ENCODE data around the gene CTRL. TPM values are rescaled to one million over a fixed set of nuclear protein-coding genes. Genes with fewer than 3 reads are reported as not detected.

CTRL gene
- total RNA-seq, 1 donor from 2014 or later = 1.2 TPM

GRCh38 chr16:67907397-67908180, 24.1 kb downstream of the CTRL start:
- Mint-ChIP-seq H3K36me3 (ENCODE audit: low read depth, unreplicated experiment) (peaks cover 17% of the 10 kb centered on the region), H3K4me1 (ENCODE audit: low read depth, unreplicated experiment) (peaks cover 10% of the 10 kb centered on the region), H3K9me3 (ENCODE audit: unreplicated experiment) (no peaks in the 10 kb centered on the region), H3K4me3 (ENCODE audit: unreplicated experiment) (no peak overlapping the region), H3K27ac (ENCODE audit: unreplicated experiment) (peak overlapping the region; percentile 24), H3K27me3 (ENCODE audit: low read depth, unreplicated experiment) (no peaks in the 10 kb centered on the region)
- no peaks in the 10 kb centered on the region for H3K27me3 ChIP-seq (ENCODE audit: insufficient read depth, low read length)
- no peak overlapping the region for H3K27ac ChIP-seq (ENCODE audit: low read depth, low read length)
- TF ChIP-seq CTCF (IDR thresholded peaks at IDR 0.05; ENCODE audit: insufficient read depth, low read depth, low read length) = no peak
- no peak for TF ChIP-seq EZH2 (IDR thresholded peaks at IDR 0.05; ENCODE audit: insufficient read depth, low read length)
- H3K4me2 ChIP-seq (ENCODE audit: low read length) = no peak overlapping the region
- H3K36me3 ChIP-seq (ENCODE audit: insufficient read depth, low read length) = no peaks in the 10 kb centered on the region
- H4K20me1 ChIP-seq (ENCODE audit: insufficient read depth, low read length) = peaks cover 20% of the 10 kb centered on the region
- H3K79me2 ChIP-seq (ENCODE audit: insufficient read depth, low read length) = peaks cover 3% of the 10 kb centered on the region
- no peaks in the 10 kb centered on the region for H3K4me1 ChIP-seq (ENCODE audit: insufficient read depth, low read length)
- FAIRE-seq (no peak), DNase-seq (ENCODE audit: low read depth) (no peak)
- no peak overlapping the region for H3K4me3 ChIP-seq (ENCODE audit: insufficient read depth, low read depth, low read length)
- H2AFZ ChIP-seq (ENCODE audit: low read depth, low read length) = no peak overlapping the region
- H3K9me3 ChIP-seq (ENCODE audit: insufficient read depth, low read depth, low read length) = no peaks in the 10 kb centered on the region
- H3K9ac ChIP-seq (ENCODE audit: low read length) = no peak overlapping the region

- H3K27me3 ChIP-seq (ENCODE audit: insufficient read depth, low read length) = no peaks in the 10 kb centered on the region
Observed at GRCh38 chr16:67902831-67903230, 28.8 kb downstream of the CTRL start.

More at GRCh38 chr16:67902831-67903230, 28.8 kb downstream of the CTRL start:
- TF ChIP-seq EZH2 (IDR thresholded peaks at IDR 0.05; ENCODE audit: insufficient read depth, low read length) (no peak), CTCF (IDR thresholded peaks at IDR 0.05; ENCODE audit: insufficient read depth, low read depth, low read length) (no peak)
- no peaks in the 10 kb centered on the region for H3K9me3 Mint-ChIP-seq (ENCODE audit: unreplicated experiment)
- FAIRE-seq (no peak), DNase-seq (ENCODE audit: low read depth) (no peak)
- H2AFZ ChIP-seq (ENCODE audit: low read depth, low read length) = no peak overlapping the region
- peaks cover 29% of the 10 kb centered on the region for H4K20me1 ChIP-seq (ENCODE audit: insufficient read depth, low read length)
- no peak overlapping the region for H3K9ac ChIP-seq (ENCODE audit: low read length)
- no peaks in the 10 kb centered on the region for H3K4me1 ChIP-seq (ENCODE audit: insufficient read depth, low read length)
- no peak overlapping the region for H3K4me2 ChIP-seq (ENCODE audit: low read length)
- peaks cover 17% of the 10 kb centered on the region for H3K4me1 Mint-ChIP-seq (ENCODE audit: low read depth, unreplicated experiment)
- no peak overlapping the region for H3K27ac ChIP-seq (ENCODE audit: low read depth, low read length)
- H3K27ac Mint-ChIP-seq (ENCODE audit: unreplicated experiment) = no peak overlapping the region
- no peak overlapping the region for H3K4me3 Mint-ChIP-seq (ENCODE audit: unreplicated experiment)
- no peaks in the 10 kb centered on the region for H3K27me3 Mint-ChIP-seq (ENCODE audit: low read depth, unreplicated experiment)
- H3K79me2 ChIP-seq (ENCODE audit: insufficient read depth, low read length) = peaks cover 32% of the 10 kb centered on the region
- H3K36me3 Mint-ChIP-seq (ENCODE audit: low read depth, unreplicated experiment) = peaks cover 10% of the 10 kb centered on the region
- no peak overlapping the region for H3K4me3 ChIP-seq (ENCODE audit: insufficient read depth, low read depth, low read length)
- no peaks in the 10 kb centered on the region for H3K9me3 ChIP-seq (ENCODE audit: insufficient read depth, low read depth, low read length)
- no peaks in the 10 kb centered on the region for H3K36me3 ChIP-seq (ENCODE audit: insufficient read depth, low read length)

Data from astrocyte (in vitro differentiated cells and primary cell).